T-helper 1 cell treated with Interleukin-12 subunit alpha and Interleukin-12 subunit beta and Interleukin-4 antibody, amounts not matched to agents 30 ng/mL and 1 ng/mL, for 36 hours (primary cell): ENCODE measurements around the gene ESYT1. TPM values are rescaled to one million over a fixed set of nuclear protein-coding genes. Genes with fewer than 3 reads are reported as not detected.
"Not testable (repeated sequence)": the region's sequence is repeated elsewhere in the genome, so short reads cannot be mapped to it uniquely, and the experiment has no call there.

Experiments used
- intact Hi-C: fragments of 100-400 bp; cut with micrococcal nuclease; formaldehyde crosslinking; loops from one replicate; pipeline ENCODE4 v1.15.1; 2024
- total RNA-seq: library from RNA; stranded (reverse); gene quantifications from 2 replicates; pipeline ENCODE4 v1.2.3, GENCODE V29; 2022

ESYT1 gene
- total RNA-seq, 1 donor from 2014 or later, result 261 TPM

DNA sequence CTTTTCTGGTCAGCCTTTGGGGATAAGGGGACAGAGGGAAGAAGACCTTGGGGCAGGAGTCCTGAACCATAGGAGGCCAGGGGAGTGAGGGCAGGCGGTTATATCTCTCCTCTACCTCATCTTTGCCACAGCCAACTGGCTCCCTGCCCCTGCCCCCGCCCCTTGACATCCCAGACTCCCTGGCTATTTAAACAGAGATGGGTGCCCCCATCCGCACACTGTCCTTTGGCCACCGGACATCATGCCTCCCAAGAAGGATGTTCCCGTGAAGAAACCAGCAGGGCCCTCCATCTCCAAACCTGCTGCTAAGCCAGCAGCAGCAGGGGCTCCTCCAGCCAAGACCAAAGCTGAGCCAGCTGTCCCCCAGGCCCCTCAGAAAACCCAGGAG lies 25.6 kb downstream of the ESYT1 start:
- intact Hi-C loops, result loop anchor here (2.0 to 5.0 kb wide), 2 partner anchors 223 to 336 kb away; partner anchors contain the start of genes DGKA, ORMDL2 and SARNP

DNA sequence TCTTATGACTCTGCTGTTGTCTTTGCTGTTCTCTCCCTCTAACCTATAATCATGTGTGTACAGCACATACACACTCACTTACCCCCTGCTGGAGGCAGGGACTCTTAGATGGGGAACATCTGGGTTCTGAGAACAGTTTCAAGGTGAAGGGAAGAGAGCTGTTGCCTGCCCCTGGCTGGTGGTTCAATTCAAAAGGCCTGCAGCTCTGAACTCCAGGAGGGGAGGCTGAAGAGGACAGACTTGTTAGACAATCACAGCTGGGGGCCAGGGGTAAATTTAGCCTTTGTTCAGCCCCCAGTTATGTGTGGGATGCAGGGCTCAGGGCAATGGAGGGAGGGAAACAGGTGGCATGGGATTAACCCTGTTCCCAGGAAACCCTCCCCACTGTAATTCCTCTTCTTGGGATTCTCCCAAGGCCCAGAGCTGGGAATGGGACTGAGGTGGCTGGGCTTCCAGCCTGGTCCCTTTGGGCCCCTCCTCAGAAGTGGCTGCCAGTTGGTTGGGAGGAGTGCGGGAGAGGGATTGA lies 26.2 kb downstream of the ESYT1 start:
- intact Hi-C loops, result loop anchor here (5.0 kb wide), 1 partner anchor 337 kb away; the partner anchor contains the start of genes ORMDL2 and SARNP

DNA sequence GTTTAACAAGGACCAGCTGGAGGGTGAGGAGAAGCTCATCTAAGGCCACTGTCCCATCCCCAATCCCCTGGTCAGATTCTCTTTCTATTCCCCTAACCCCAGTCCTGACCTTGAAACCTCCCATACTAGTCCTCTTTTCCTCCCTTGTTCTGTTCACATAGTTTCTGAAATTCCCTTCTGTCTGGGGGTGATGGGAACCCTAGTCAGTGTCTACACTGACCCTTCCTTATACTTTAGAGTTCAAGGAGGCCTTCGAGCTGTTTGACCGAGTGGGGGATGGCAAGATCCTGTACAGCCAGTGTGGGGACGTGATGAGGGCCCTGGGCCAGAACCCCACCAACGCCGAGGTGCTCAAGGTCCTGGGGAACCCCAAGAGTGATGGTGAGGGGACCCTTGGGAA lies 26.8 kb downstream of the ESYT1 start:
- intact Hi-C loops, result loop anchor here (5.0 kb wide), 1 partner anchor 338 kb away; the partner anchor contains the start of genes ORMDL2 and SARNP

DNA sequence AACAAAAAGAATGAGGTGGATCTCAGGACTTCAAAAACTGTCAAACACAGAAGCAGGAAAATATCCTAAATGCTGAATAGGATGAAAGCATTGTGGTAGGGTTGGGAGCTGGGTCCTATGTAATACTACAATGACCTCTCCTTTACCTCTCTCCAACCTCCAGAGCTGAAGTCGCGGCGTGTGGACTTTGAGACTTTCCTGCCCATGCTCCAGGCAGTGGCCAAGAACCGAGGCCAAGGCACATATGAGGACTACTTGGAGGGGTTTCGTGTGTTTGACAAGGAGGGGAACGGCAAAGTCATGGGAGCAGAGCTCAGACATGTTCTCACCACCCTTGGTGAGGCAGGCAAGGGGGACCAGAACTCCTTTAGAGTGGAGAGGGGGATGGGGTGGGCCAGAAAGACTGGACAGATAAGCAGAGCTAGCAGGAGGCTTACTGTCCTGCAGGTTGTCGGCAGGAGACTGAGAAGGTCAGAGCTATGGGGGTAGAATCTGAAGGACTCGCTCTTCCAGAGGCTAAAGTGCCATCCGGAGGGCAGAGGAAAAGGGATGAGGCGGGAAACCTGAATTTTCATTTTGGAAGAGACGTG lies 27.3 kb downstream of the ESYT1 start:
- intact Hi-C loops, result no loop called here

DNA sequence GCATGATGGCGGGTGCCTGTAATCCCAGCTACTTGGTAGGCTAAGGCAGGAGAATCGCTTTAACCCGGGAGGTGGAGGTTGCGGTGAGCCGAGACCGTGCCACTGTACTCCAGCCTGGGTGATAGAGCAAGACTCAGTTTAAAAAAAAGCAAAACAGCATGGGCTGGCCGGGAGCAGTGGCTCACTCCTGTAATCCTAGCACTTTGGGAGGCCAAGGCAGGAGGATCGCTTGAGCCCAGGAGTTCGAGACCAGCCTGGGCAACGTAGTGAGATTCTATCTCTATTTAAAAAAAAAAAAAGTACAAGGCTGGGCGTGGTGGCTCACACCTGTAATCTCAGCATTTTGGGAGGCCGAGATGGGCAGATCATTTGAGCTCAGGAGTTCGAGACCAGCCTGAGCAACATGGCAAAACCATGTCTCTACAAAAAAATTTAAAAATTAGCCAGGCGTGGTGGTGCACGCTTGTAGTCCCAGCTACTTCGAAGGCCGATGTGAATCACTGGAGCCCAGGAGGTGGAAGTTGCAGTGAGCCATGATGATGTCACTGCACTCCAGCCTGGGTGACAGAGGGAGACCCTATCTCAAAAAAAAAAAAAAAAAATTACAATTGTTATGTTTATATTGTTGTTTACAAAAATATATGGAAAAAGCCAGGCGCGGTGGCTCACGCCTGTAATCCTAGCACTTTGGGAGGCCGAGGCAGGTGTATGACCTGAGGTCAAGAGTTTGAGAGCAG lies 28.6 kb downstream of the ESYT1 start:
- intact Hi-C loops, result not testable (repeated sequence)

DNA sequence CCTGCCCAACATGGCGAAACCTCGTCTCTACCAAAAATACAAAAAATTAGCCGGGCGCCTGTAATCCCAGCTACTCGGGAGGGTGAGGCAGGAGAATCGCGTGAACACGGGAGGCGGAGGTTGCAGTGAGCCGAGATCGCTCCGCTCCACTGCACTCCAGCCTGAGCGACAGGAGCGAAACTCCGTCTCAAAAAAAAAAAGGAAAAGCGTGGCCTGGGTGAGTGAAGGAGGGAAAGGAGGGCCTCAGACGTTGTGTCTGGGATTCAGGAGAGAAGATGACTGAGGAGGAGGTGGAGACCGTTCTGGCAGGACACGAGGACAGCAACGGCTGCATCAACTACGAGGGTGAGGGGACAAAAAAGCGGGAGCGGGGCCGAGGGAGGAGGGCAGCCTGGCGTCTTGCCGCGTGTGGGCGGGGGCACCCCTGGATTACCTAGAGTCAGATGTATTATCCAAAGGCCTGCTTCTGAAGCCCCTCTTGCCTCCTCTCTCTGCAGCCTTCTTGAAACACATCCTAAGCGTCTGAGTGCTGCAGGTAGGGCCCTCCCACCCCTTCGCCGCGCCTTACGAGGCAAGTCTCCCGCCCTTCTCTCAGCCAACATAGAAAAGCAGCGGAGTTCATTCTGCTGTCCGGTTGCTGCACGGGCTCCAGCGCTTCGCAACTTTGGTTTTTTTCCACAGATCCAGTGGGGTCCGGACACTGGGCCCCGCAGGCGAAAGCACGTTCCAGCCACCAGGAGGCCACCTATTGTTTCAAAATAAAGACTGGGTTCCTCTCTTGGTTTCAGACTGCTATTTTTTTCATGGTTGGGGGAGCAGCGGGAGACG lies 29.3 kb downstream of the ESYT1 start:
- intact Hi-C loops, result loop anchor here (1.0 to 2.0 kb wide), 10 partner anchors 31 to 531 kb away; partner anchors contain the start of genes PA2G4, PTGES3, SPRYD4 and STAT2

DNA sequence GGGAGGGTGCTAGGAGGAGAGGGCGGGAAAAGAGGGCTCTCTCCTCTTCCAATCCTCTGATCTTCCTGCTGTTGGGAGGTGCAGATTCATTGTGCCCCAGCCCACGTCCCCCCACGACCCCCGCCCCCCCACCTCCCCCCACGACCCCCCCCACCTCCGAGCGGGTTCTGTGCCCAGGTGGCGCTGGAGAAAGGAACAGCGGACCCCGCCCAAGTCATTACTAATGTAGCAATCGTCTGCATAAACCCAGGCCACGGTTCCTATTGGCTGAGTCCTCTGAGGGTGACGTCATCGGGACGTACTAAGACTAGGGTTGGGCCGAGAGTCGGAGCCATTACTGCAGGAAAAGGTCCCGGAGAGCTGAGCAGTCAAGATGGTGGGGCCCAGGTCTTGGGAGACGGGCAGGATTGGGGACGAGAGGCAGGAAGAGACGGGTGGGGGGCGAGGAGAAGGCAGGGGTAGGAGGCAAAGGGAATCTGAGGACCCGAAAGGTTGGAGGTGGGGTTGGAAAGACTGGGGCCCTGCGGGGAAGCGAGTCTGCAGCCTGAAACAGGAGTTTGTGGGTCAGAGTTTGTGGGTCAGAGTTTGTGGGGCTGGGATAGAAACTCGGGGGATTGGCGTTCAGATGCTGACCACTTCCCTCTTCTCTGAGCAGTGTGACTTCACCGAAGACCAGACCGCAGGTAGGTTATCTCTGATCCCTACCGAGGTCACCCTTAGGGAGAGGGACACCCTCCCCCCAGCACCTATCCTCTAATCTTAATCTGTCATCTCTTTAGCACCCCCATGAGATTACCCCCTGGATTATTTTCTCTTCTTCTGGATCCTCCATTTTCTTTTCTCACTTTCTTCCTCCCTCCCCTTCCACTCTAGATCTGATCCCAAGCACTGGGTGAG lies 30.2 kb downstream of the ESYT1 start, which contains the start of gene MYL6:
TSS of gene MYL6 (plus strand) at position 331 of the 897 bp plus-strand sequence. CDS start at position 374, 43 bp downstream.
- intact Hi-C loops, result loop anchor here (1.0 to 2.0 kb wide), 10 partner anchors 30 to 530 kb away; partner anchors contain the start of genes PA2G4, PTGES3, SPRYD4 and STAT2

DNA sequence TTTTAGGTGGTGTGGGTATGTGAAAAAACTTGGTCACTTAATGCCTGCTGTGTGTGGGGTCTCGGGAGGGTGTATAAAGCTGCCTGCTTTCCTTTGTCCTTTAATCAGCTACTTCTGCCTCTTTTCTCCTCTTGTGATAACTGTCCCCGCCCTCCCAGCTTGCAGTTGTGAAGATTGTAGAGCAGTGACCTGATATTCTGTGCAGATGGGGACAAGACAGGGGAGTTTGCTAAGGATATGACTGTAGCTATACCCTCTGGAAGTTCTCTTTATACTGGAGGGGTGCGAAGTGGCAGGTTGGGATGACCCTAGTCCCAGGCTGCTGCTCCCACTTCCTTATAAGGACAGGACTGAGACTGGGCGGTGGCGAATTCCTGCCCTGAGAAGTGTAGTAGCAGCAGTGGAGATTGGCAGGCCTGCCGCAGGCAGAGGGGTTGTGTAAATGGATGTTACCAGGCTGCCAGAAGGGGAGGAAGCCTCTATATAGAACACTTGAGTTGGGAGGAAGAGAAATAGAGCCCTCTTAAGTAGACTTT lies 30.9 kb downstream of the ESYT1 start:
- intact Hi-C loops, result loop anchor here (1.0 to 2.0 kb wide), 11 partner anchors 29 to 529 kb away; partner anchors contain the start of genes CS, PA2G4, PTGES3 and SPRYD4

DNA sequence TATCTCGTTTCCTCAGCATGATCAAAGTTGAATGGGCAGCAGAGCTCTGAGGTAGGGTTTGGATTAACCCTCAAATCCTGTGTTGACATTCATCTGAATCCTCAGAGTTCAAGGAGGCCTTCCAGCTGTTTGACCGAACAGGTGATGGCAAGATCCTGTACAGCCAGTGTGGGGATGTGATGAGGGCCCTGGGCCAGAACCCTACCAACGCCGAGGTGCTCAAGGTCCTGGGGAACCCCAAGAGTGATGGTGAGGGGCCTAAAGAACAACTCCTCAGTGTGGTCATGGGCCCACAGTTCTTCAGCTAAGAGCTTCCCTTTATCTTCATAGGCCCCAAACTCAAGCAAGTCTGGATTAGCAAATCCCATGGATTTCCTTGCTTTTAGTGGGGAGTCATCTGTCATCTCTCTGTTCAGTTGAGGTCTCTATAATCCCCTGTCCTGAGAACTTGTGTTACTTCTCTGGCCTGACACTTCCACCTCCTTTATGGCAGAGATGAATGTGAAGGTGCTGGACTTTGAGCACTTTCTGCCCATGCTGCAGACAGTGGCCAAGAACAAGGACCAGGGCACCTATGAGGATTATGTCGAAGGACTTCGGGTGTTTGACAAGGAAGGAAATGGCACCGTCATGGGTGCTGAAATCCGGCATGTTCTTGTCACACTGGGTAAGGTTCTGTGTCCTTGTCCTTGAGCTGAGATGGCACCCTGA lies 31.6 kb downstream of the ESYT1 start:
- intact Hi-C loops, result loop anchor here (1.0 to 2.0 kb wide), 6 partner anchors 7 to 290 kb away; partner anchors contain the start of genes CS, MYL6B and TIMELESS

DNA sequence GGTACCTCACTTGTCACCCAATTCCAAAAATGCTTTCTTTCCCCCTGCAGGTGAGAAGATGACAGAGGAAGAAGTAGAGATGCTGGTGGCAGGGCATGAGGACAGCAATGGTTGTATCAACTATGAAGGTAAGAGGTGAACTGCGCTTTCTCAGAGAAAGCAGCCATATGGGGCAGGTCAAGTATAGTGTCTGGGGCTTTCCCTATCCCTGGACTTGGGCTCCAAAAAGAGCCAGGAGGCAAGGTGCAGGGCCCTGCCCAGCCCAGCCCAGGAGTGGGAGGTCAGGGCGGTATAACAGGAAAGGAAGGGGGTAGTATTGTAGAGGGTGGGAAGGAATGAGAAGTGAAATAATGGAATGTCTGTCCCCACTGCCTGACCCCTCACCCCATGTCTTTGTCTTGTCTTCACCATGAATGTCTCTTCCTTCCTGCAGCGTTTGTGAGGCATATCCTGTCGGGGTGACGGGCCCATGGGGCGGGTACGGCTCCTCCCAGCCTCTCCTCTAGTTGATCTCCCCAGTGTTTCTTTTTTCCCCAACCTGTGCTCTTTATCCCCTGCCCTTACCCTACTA lies 32.2 kb downstream of the ESYT1 start:
- intact Hi-C loops, result loop anchor here (1.0 kb wide), 3 partner anchors 8 to 289 kb away; partner anchors contain the start of genes MYL6B and TIMELESS

DNA sequence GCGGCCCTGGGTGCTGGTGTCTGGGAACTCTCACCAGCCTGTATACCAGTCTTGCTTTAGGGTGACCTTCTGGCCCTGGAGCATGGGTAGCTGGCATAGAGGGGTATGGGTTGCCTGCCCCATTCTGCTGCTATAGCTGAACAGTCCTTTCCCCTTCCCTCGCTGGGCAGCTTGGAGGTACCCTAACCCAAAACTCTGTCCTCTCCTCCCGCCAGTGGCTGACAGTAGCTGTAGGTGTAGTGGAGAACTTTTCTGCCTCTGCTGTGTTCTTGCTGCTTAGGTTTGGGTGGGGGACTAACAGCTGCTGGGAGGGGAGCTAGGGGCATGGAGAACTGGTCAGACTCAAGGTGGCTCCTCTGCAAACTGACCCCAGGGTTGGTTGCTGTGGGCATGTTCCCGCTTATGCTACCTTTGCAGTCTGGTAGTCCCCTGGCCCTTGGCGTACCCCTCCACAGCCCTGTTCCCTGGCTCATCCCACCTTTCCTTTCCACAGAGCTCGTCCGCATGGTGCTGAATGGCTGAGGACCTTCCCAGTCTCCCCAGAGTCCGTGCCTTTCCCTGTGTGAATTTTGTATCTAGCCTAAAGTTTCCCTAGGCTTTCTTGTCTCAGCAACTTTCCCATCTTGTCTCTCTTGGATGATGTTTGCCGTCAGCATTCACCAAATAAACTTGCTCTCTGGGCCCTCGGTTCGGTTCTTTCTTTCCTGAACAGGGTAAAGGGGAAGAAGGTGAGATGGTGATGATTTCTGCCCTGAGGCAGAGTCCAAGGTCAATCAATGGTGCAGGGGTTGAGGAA lies 33.0 kb downstream of the ESYT1 start:
- intact Hi-C loops, result loop anchor here (1.0 kb wide), 3 partner anchors 9 to 288 kb away; partner anchors contain the start of genes MYL6B and TIMELESS

DNA sequence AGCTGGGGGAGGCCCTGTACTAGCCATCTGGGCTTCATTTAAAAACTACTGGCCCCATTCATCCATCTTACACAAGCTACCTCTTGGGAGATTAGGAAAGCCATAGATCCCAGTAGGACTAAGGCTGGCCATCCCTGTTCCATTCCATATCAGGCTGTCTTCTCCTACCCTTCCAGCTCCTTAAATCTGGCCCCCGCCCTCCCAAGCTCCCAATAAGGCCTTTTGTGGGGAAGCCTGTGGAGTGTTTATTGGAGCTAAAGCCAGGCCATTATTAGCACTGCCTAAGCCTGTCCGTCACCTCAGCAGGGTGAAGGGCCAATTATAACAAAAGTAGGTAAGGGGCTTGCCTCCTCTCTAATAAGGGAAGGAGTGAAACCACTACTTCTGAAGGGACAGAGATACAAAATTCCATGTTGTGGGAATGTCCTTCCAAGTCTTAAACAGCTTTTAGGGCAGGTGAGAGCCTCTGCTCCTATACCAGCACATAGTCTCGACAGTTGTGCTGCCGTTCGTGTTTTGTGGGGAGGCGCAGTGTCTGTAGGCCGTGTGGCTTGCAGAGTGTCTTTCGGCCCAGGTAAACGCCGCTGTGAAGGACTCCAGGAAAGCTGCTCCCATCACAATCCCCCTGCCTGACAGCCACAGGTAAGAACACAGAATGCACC lies 33.8 kb downstream of the ESYT1 start:
- intact Hi-C loops, result no loop called here

DNA sequence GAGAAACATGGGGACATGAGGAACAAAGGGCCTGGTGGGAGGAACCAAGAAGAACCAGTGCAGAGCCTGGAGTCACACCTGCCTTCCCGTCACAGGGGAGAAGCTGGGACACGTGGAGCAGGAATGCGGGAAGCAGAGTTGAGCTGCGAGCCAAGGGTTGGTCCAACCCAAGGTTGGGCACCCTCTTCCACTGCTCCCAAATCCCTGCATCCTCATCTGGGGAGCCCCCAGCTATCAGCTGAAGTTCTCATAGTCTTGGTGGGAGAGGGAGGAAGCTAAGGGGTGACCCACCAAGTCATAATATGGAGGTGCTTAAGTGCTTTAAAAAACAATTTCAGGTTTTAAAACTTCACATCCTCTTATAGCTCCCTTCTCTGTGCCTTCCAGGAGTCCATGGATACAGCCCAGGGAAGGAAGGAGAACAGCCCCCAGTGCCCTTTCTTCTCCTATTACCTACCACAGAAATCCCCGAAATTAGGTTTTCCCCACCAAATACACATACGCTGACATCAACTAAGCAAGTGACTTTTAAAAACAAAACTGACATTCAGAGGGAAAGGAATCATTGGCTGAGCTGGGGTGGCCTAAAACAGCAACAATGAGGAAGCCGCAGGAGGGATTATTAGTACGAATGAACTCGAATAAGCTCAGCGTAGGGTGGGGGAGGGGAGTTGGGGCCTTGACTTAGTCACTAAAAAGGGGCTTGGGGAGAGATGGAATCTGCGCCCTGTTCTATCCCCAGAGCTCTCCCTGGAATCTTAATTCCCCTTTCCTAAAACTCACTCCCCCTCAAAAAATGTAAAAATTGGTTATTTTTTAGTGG lies 34.6 kb downstream of the ESYT1 start:
- intact Hi-C loops, result no loop called here

DNA sequence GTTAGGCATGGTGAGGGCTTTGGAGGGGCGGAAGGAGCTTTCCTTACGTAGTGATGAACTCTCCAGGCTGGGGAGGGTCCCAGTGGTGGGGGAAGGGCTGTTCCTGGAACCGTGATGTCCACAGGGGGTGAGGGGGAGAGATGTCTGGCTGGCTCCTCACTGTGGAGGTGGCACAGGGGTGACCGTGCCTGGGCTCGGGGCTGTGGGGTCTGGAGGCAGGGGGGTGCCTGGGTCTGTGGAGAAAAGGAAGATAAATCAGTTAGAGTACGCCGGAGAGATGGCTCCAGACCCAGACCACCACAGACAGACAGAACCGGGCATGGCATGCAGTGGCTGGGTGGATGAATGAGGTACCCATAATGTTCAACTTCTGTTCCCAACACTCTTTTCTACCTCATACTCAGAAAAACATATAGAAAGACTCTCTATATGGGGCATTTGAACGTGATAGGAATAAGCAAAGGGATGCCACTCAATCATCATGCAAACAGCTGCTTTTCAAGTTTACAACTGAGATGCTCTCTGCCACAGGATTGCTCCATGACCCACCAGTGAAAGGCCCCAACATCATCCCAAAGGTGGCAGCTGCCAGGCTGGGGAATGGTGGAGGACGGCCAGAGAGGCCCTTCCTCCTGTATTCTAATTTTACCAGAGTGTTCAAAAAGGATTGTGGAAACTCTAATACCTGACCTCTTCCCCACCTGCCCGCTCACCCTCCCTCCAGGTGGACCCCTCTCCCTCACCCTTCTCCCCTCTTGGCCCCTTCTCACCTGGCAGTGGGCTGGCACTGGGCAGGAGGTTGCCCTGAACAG lies 35.7 kb downstream of the ESYT1 start:
- intact Hi-C loops, result no loop called here

DNA sequence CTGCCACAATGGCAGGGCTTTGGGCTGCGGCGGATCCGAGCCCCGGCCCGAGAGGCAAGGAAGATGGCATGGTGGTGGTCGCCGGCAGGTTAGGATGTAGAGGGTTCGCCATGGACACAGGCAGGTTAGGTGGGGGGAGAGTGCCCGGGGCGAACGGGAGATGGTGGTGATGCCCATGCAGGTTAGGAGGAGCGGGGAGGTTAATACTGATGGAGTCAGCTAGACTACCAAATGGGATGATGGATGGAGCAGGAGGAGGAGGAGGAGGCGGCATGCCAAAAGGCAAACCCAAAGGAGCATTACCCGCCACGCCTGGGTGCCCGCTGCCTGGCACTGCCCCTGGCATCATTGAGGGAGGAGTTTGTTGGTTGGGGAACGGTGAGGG lies 36.3 kb downstream of the ESYT1 start:
- intact Hi-C loops, result no loop called here

DNA sequence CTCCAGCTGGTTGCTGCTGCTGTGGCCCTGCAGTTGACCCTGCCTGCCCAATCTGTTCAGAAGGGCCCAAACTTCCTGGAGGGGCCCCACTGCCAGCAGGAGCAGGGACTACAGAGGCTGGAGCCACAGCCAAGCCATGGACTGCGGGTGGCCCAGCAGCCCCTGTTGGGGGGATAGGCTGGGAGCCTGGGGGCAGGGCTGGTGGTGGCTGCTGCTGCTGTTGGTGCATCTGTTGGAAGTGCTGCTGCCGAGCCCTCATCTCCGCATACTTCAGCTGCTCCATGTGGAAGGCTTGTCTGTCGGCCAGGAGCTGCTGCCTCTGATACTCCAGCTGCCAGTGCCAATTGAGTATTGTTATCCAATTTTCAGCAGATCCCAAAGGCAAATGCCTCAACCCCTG lies 37.3 kb downstream of the ESYT1 start:
- intact Hi-C loops, result no loop called here
